ENCODE results near the gene KLF15.

The KLF15 gene

DNA sequence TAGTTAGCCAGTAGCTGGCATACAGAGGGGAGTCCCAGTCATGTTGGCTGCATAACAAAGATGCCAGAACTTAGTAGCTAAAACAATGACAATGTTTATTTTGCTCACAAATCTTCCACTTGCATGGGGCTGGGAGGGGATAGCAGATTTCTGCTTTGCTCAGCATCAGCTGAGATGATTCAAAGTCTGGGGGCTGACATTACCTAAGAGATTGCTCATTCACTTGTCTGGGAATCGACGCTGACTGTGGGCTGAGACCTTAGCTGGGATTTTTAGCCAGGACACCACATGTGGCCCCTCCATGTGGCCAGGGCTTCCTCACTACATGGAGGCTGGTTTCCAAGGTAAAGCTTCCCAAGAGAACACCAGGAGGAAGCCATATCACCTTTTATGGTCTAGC lies 24.8 kb upstream of the KLF15 start:
- H3K9me3 ChIP-seq = no peaks in the 10 kb centered on the region
- H3K27ac ChIP-seq = no peak overlapping the region
- no peak overlapping the region for H3K4me3 ChIP-seq (ENCODE audit: low read depth in 1 of 2, low read length in 1 of 2)
- H3K36me3 ChIP-seq = no peaks in the 10 kb centered on the region
- peaks cover 16% of the 10 kb centered on the region for H3K27me3 ChIP-seq
- TF ChIP-seq, protein P1, sequence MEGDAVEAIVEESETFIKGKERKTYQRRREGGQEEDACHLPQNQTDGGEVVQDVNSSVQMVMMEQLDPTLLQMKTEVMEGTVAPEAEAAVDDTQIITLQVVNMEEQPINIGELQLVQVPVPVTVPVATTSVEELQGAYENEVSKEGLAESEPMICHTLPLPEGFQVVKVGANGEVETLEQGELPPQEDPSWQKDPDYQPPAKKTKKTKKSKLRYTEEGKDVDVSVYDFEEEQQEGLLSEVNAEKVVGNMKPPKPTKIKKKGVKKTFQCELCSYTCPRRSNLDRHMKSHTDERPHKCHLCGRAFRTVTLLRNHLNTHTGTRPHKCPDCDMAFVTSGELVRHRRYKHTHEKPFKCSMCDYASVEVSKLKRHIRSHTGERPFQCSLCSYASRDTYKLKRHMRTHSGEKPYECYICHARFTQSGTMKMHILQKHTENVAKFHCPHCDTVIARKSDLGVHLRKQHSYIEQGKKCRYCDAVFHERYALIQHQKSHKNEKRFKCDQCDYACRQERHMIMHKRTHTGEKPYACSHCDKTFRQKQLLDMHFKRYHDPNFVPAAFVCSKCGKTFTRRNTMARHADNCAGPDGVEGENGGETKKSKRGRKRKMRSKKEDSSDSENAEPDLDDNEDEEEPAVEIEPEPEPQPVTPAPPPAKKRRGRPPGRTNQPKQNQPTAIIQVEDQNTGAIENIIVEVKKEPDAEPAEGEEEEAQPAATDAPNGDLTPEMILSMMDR (IDR thresholded peaks at IDR 0.05) = no peak
- no peaks in the 10 kb centered on the region for H3K4me1 ChIP-seq (ENCODE audit: control insufficient read depth in 1 of 2, insufficient read depth in 1 of 2, low read depth in 1 of 2, low read length in 1 of 2)

DNA sequence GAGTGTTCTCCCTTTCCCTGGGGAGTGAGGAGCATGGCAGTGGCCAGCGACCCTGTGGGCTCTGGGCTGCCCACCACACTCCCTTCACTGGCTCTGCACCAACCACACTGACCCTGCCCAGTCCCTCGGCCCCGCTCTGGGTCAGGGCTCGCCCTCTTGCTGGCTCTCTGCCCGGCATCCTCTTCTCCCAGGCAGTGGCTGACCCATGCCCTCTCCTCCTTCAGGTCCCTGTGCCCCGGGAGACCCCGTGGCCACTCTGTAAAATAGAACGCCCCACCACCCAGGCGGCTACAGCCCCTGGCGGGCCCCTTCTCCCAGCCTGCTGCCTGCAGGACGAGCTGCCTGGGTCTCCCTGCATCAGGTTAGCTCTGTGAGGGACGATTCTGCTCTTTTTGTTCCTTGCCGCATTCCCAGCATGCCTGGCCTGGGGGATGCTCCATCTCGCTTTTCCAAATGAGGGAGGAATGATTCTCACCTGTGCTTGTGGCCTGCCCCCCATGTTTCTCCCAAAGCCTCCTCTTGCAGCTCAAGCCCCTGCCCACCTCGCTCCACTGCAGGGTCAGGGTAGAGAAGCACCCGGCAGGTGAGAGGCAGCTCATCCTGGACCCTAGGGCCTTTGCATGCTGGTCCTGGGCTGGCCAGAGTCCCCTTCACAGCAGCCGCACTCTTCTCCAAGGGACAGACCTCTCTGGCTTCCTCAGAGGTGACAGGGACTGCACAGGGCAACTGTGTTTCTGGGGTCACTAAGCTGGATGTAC lies 23.0 kb upstream of the KLF15 start:
- no peaks in the 10 kb centered on the region for H3K9me3 ChIP-seq

GRCh38 chr3:126378341-126378751 lies 21.1 kb upstream of the KLF15 start:
- Histone ChIP-seq H3K27me3 (no peaks in the 10 kb centered on the region), H3K4me1 (ENCODE audit: control insufficient read depth in 1 of 2, insufficient read depth in 1 of 2, low read depth in 1 of 2, low read length in 1 of 2) (no peaks in the 10 kb centered on the region), H3K4me3 (ENCODE audit: low read depth in 1 of 2, low read length in 1 of 2) (no peak overlapping the region), H3K9me3 (no peaks in the 10 kb centered on the region), H3K27ac (no peak overlapping the region), H3K36me3 (no peaks in the 10 kb centered on the region)
- TF ChIP-seq, protein P1 (IDR thresholded peaks at IDR 0.05) = no peak

More for the DNA sequence above, 23.0 kb upstream of the KLF15 start:
- H3K27ac ChIP-seq = no peak overlapping the region
- H3K27me3 ChIP-seq = peaks cover 1% of the 10 kb centered on the region
- no peaks in the 10 kb centered on the region for H3K4me1 ChIP-seq (ENCODE audit: control insufficient read depth in 1 of 2, insufficient read depth in 1 of 2, low read depth in 1 of 2, low read length in 1 of 2)
- no peaks in the 10 kb centered on the region for H3K36me3 ChIP-seq
- no peak overlapping the region for H3K4me3 ChIP-seq (ENCODE audit: low read depth in 1 of 2, low read length in 1 of 2)
- TF ChIP-seq, protein P1 (IDR thresholded peaks at IDR 0.05) = no peak

GRCh38 chr3:126377211-126377610 lies 20.0 kb upstream of the KLF15 start:
- Histone ChIP-seq H3K27ac (no peak overlapping the region), H3K4me3 (ENCODE audit: low read depth in 1 of 2, low read length in 1 of 2) (no peak overlapping the region), H3K36me3 (no peaks in the 10 kb centered on the region), H3K27me3 (no peaks in the 10 kb centered on the region), H3K9me3 (no peaks in the 10 kb centered on the region), H3K4me1 (ENCODE audit: control insufficient read depth in 1 of 2, insufficient read depth in 1 of 2, low read depth in 1 of 2, low read length in 1 of 2) (no peaks in the 10 kb centered on the region)
- TF ChIP-seq, protein P1 (IDR thresholded peaks at IDR 0.05) = no peak

GRCh38 chr3:126376444-126376843 lies 19.2 kb upstream of the KLF15 start:
- Histone ChIP-seq H3K9me3 (no peaks in the 10 kb centered on the region), H3K27me3 (no peaks in the 10 kb centered on the region), H3K36me3 (no peaks in the 10 kb centered on the region), H3K4me1 (ENCODE audit: control insufficient read depth in 1 of 2, insufficient read depth in 1 of 2, low read depth in 1 of 2, low read length in 1 of 2) (no peaks in the 10 kb centered on the region), H3K27ac (no peak overlapping the region), H3K4me3 (ENCODE audit: low read depth in 1 of 2, low read length in 1 of 2) (no peak overlapping the region)
- TF ChIP-seq, protein P1 (IDR thresholded peaks at IDR 0.05) = no peak
